T follicular helper cell (primary cell): ENCODE results near the gene QSOX2.

Experiments
- DNase-seq: peaks from one replicate; pipeline ENCODE4 v3.0.0-alpha.2; 2020; ENCODE audit warnings: low read depth

Gene QSOX2

DNA sequence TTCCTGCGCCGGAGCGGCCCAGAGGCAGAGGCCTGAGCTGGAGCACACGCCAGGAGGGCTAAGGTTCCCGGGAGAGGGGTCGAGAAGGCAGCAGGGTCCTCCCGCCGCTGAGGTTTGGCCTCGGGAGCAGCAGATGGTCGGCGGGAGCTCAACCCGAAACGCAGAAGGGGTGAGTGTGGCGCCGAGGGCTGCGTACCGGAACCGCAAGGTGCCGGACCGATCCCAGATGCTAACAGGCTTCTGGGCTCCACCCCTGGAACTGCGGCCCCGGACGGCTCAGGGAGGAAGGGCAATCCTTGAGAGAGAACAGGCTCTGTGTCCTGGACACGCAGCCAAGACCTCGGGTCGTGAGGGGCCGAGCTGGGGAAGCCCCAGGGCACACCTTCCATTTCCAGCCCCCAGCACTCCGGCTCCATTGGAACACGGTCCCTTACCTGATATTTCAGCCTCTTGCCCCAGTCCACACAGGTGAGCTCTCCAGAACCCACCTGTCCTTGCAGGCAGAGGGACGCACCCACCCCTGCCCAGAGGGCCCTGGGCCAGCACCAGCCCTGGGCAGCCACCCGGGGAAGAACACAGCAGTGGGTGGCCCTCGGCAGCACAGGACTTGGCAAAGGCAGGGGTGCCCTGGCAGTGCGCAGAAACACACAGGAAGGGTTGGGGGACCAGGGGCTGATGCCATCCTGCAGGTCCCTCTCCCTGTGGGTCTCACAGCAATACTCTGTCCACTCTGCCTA, 42.0 kb downstream of the QSOX2 start:
- no peak for DNase-seq

DNA sequence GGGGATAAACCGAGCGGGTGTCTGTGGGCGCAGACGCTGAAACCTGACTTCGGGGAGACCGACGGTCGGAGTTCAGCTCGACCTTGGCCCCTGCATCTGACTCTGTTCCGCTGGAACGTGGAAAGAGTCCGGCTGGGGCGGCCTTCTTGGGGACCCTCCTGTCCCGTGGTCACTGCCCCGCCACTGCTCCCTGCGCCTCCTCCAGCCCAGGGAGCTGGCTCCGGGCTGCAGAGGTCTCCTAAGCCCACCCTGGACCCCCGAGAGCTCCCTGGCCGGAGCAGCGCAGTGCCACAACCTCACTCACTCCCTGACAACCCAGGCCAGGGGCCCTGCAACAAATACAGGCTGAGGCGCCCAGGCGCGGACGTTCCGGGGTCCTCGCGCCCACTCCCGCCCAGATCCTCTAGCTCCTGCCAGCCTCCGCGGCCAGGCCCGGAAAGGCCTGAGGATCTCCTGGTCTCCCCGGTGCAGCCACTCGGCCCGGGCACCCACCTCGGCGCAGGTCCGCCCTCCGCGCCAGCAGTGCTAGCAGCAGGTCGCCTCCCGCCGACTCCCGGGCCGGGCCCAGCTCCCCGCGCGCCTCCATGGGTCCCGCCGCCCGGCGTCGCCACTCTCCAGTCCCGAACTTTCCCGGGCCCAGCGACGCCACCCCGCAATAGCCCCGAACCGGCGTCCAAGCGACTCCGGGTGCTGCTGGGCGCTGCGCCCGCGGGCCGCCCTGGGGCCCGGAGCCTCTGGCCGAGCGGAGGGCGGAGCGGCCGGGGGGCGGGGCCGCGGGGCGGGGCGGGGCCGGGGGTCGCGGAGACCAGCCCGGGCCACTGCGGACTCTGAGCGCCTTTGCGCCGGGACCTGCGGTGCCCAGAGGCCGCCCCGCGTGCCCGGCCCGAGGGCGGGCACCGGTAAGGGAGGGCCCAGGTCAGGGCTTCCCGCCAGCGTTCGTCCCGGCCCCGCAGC, 42.9 kb downstream of the QSOX2 start:
- DNase-seq = no peak

DNA sequence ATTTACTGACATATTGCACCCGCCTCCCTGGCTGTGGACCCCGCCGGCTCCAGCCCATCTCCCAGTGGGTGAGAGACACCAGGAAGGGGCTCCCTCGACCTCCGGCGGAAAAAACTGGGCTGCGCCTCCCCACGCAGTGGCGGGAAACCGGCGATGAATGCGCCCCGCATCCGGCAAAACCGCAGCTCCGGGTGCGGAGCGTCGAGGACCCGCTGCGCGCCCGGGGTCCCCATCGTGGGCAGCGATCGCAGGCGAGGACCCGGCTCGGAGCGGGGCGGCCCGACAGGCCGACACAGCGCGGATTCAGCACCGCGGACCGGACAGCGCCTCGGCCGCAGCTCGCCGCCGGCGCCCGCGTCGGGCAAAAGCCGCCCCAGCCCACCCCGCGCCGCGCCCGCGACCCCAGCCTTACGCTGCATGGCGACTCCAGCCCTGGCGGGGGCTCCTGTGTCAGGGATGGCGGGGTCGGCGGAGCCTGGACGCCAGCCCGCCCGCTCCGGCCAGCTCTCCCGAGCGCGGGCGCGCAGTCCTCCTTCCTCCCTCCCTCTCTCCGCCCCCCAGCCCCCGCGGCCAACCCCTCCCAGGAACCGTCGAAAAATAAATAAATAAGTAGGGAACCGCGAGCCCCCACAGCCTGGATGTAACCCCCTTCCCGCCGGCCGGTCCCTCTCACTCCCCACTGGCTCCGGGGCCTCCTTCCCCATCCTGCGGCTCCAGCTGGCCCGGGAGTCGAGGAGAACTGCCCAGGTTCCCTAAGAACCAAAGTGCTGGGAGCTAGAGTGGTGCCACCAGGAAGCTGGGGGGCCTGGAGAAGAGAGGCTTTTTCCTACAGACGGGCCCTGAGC, 43.8 kb downstream of the QSOX2 start:
- no peak for DNase-seq

DNA sequence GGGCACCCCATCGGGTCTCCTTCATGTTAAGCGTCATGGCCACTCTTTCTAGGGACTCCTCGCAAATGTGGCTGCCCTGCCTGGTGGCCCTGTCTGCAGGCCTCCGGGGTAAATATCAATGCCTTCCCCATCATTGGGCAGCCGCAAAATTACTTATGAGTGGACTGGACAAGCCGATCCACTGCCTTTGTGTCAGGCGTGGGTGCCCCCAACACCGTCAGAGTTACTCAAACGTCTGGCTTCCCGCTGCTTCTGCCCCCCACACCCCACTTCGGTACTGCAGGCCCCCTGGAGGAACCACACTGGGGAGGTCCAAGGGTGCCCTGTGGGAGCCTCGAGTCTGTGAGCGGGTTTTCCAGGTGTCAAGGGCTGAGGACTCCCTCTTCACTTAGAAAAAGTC, 44.4 kb downstream of the QSOX2 start:
- no peak for DNase-seq

DNA sequence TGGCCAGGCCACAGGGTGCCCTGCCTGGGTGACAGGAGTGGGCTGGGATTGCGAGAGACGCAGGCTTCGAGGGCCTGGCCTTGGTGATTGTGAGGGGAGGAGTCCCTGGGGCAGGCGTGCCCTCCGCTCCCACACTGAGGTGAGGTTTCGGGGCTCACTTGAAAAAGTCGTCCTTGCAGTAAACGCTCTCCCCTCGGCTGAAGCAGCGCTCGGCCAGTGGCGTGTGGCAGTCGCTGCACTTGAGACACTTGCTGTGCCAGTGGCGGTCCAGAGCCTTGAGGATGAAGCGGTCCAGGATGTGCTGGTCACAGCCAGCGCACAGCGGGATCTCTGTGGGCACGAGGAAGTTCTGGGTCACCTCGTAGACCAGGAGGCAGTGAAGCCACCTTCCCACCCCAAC, 45.2 kb downstream of the QSOX2 start:
- DNase-seq = no peak

DNA sequence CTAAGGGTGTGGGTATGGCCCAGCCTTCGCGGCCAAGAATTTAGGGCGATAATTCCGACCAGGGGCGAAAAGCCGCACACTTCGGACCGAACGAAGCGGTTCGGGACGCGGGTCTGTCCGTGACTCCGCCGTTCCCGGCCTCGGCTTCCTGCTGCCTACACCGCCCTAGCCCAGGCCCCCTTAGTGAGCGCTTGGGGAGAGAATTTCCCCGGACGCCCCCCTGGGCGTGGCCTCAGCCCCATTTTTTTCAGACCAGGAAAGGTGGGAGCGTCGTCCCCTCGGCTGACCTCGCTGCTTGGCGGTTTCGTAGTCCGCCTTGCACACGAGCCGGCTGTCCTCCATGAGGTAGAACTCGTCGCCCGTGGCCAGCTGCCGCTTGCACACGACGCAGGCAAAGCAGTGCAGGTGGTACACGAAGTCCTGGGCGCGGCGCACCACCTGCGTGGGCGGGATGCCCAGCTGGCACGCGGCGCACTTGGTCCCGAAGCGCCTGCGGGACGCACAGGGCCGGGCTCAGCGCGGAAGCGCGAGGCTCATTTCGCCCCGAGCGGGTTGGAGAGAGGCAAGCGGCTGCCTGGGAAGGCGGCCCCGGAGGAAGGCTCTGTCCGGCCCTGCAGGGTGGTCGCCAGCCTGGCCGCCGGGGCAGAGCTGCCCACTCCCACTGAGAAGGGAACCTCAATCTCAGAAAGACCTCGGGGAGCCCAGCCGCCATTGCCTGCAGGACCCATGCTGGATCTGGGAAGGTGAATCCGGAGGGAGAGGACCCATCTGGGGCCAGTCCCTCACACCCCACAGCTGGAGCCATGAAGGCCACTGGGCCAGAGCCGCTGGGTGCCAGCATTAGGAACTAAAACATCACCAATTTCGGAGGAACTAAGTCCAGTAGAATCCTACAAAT, 46.0 kb downstream of the QSOX2 start:
- no peak for DNase-seq

DNA sequence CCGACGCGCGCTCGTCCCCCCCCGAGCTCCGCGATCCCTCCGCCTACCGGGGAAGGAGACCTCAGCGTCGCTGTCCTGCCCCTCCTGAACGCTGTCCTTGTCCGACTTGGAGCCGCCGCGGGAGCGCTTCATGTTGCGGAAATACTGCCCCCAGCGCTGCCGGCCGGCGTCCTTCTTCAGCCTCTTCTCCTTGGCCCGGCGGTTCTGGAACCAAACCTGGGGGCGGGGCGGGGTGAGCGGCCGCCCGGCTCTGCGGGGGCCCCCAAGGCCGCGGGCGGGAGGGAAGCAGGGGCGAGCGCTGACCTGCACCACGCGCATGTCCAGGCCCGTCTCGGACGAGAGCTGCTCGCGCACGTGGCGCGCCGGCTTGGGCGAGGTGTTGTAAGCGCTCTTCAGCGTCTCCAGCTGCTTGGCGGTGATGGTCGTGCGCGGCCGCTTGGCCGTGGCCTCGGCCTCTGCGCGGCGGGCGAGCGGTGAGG, 47.0 kb downstream of the QSOX2 start:
- no peak for DNase-seq

DNA sequence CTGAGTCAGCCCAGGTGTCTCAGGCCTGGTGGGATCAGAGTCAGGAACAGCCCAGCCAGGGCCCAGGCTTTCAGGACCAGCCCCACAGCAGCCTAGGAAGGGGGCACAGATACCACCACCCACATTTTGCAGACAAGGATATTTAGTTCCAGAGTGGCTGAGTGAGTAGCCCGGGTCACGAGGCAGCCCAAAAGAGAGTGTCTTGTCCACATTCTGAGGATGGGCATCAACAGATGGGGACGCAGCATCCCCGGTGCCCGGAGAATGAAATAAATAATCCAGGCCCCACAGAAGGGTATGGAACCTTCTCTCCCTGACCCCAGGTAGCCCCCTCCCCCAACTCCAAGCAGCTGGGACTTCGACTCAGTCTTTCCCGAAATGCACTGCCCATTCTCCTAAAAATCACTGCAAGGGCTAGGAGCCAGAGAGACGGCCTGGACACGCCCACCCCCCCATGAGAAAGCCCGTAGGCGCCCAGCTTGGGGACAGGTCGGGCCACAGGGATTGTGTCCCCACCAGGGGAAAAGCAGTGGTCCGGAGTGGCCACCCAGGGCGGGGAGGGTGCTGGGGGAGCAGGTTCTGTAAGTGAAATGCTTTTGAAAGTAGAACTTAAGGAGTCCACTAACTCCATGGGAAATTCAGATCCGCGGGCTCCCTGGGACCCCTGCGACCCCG, 47.5 kb downstream of the QSOX2 start:
- no peak for DNase-seq

DNA sequence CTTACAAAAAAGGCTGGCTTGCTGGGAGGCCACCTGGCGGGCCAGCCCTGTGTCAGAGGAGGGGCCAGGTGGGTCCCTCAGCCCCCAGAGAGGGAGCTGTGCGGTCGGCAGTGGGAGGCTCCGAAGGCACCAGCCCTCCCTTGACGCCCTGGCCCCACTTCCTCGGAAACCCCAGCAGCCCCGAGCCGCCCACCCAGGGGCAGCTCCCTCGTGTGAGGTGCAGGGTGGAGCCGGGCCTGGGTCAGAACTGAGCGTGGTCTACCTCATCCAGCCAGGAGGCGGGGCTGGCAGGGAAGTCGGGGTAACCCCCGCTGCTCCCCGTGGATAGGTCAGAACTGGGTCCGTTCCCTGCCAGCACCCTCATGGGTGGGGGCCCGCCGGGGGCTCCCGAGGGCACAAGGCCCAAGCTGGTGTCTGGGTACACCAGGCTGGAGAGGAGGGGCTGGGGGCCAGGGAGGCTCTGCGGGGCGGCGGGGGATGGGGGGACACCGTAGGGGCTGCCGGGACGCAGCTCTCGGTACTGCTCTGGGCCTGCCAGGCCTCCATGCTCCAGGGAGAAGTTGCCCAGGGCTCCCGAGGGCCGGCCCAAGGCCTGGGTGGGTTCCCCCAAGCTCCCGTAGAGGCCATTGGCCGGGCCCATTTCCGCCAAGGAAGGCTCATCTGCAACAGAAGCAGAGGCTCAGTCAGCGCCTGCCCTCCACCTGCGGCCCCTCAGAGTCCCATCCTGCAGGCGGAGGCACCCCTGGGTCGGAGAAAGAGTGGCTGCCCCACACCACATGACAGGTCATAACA, 48.3 kb downstream of the QSOX2 start:
- DNase-seq = no peak

DNA sequence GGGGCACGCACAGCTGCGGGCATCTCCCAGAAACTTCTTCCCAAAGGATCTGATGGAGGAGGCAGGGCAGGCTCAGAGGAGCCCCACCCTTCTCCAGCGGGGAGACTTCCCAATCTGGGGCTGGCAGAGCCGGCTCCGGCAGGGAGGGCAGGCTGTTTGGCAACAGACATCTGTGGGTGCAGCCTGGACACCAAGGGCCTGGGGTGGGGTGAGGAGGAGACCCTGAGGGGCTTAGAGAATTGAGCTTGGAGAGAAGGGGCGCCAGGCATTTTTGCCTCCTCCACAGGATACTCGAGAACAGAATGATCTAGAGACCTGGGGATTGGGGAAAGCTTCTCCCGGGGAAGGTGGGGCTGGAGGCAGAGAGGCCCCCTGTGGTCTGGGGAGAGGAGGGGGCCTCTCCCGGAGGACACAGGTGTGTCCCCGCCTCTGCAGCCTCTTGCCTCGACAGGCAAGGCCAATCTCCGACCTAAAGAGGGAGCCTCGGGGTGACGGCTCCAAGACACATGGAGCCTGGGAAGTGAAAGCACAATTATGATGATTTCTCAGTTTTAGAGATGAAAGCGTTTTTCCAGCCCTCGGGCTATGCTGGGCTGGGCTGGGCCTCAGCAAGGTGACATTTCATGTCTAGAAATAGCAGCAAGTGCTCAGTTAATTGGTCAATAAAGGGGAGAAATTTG, 49.1 kb downstream of the QSOX2 start:
- DNase-seq = no peak

DNA sequence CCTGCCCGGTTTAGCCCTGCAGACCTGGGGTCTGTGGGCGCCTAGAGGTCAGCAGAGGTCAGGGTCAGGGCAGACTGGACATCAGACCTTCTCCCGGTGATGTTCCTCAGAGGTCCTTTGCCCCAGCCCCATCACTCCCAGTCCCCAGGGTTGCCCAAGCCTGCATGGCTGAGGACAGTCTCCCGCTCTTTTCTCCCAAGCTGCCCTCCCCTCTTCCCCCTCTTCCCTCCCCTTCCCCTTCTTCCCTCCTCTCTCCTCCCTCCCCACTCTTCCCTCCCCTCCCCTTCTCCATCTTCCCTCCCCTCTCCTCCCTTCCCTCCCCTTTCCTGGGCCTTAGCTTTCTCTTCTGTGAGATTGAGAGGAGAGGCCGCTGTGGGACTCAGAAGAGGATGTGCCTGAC, 51.1 kb downstream of the QSOX2 start:
- DNase-seq = no peak

DNA sequence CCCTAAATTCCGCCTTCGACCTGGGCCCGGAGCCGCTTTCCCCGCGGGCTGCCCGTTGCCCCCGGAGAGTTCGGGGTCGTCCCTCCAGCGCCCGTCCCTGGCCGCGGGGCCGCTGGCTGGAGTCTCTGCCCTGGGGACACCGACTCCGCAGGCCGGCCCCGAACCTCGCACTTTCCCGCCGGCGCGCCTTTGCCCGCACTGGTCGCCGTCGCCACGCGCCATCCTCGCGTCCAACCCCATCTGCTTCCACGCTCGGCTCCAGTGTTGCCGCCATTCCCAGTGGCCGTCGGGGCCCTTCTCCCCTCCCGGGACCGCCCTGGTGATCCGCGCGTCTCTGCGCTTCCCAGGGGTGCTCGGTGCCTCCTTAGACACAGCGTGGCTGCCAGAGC, 51.7 kb downstream of the QSOX2 start:
- no peak for DNase-seq

DNA sequence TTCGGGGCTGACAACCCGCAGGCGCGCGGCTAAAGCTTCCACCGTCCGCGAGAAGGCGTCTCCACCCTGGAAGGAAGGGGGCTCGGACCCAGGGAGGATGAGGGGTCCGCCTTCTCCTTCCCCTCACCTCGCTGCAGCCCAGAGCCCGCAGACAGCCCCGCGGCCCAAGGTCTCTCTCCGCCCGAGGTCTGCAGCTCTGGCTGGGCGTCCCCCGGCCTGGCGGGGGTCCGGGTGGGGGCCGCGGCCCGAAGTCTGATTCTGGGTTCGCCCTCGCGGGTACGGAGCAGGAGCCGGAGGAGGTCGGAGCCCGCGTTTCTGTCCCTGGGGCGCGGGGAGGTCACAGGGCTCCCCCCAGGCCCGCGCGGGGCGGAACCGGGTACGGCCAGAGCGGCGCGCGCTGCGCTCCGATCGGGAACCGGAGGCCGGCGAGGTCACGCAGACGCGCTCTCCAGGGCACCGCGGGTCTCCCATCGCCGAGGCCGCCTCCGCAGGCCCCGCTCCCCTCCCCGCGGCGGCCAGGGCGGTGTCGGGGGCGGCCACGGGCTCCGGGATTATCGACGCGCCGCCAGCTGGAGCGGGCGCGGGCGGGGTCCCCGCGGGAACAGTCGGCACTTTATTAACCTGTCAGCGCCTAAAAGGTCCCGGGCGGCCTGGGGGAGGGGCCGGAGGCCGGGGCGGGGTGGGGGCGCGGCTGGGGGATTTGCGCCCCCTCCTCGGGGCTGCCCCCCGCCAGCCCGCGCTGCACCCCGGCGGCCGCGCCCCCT, 52.3 kb downstream of the QSOX2 start:
- DNase-seq = no peak

DNA sequence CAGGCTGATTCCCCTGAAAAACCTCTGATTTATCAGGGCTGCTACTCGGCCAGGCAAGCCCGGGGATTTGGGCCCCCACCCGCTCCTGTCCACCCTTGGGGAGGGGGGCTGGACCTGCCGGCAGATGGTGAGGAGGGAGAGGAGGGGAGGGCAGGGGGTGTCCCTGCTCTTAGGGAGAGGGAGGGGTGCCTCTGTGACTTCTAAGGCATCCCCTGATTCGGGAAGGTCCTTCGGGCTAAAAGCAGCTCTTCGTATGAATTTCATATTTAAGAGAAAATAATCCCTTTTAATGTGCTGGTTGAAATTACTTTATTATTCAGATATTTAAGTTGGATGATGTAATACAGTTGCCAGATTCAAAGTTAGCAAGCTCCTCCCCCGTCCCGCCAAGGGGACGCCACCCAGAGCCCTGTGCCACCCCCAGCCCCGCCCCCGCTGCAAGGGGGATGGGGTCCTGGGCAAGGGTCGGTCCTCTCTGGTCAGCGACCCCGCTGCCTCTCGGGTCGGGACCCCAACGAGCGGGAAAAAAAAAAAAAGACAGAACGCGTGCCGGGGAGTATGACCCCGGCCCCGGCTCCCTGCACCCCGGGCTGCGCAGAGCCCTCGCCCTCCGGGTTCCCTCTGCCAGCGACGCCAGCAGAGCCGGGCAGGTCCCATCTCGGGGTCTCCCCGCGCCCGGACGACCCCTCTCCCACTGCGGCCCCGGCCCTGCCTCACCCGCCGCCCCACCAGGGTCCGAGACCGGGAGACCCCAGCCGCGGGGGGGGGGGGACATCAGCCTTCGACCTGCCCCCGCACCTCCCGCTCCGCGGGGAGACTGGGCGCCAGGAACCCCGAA, 53.1 kb downstream of the QSOX2 start:
- no peak for DNase-seq

DNA sequence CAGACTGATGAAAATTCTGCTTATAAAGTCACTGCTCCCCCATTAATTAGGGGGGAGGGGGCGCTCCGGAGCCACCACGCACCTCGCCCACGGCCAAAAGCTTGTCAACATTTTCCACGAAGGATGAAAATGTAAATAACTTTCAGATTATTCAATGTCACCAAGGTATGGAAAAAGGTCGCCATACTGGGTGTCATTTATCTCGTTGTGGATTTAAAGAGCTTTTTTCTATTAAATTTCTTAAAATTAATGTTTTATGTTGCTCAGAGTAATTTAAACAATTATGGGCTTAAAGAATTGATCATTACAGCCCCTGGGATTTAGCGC, 53.7 kb downstream of the QSOX2 start:
- no peak for DNase-seq

DNA sequence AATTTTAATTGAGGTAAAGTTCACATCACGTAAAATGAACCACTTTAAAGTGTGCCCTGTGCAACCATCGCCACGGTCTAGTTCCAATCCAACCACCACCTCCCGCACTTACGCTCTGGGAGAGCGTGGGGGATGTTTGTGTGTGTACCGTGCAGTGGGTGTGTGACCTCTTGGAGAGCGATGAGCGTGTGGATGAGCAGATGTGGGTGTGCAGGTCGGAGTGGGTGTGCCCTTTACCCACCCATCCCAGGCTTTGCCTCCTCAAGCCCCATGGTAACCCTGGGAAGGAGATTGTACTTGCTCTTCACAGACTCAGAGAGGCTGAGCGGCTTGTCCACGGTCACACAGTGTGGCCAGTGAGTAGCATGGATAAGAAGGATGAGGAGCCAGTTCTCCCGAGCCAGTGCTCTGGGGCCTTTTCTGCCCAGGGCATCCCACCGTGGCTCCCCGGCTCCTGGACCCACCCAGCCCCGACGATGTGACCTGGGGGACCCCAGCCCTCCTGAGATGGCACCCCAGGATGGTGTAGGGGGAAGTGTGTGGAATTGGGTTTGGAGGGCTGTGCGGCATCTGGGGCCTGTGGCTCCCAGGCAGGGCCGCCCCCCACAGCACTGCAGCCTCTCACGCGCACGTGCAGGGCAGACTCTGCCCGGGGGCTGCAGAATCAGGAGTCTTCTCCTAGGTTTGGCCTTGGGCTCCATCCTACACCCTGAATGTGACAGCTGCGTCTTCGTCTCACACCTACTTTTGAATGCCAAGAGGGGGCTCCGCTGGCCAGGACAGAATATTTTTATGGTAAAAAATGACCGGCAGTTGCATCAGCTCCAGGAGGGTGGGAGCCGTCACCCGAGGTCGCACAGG, 54.3 kb downstream of the QSOX2 start:
- no peak for DNase-seq

DNA sequence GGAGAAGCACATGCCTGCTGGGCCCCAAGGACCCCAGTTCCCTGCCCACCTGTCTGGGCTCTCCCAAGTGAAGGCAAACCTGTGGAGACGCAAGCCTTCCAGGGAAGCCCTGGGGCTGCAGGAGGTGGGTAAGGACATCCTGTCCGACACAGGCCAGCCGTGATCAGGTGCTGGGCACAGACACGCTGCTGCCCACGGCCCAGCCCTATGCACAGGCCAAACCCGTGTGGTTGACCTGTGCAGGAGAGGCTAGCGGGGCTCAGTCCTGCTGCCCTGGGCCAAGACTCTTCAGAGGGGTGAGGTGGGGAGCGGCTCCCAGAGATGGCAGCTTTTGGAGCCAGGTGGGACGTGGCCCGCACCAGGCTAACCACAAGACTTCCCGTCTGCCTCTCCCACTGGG, 55.0 kb downstream of the QSOX2 start:
- DNase-seq = no peak
